ENCODE results near the gene ZNF236. TPM values are rescaled to one million over a fixed set of nuclear protein-coding genes. Genes with fewer than 3 reads are reported as not detected.

Gene ZNF236
- total and polyA plus RNA-seq, 2 of the 13 experiments (the other 11 are each of a cell fraction or from before 2014, with no cell fraction given), result 3.0 to 7.2 TPM

DNA sequence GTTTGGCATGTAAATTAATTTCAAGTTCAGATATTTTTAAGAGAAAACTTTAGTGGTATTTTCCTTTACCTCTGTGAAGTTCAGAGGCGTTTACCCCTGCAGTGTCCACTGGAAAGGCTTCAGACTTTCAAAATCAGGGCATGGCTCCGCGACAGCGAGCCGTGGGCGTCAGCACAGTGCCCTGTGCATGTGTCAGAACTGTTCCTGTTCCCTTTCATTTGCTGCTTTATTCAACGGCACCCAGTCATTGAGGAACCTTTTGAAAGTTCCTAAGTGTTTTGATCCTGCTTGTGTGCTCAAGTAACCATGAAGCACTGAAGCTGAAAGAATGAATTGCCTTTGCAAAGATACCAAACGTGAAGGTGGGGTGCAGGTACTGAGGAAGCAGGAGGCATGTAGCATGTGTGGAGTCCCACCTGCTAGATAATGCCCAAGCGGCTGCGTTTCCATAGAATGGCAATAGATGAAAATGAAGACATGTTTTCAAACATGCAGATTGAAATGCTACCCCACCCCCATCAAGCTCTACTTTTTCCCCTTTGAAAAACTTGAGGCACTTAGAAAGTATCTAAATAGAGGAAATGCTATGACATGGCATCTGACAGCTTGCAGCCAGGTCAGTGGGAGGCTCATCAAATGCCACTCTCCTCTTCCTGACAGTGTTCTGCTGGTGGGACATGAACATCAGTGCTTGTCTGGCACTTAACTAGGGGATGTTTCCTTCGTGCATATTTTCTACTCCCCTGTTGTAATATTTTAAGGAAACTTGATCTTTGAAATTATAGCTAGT is 148.6 kb downstream of the ZNF236 start:
- FAIRE-seq (no peak), DNase-seq (ENCODE audit: low spot score) (no peak), ATAC-seq (no peak)
- Histone ChIP-seq H3K36me3 (replicated peaks in 1 of 2; ENCODE audit: control insufficient read depth in 1 of 2, insufficient read depth in 2 of 2, low read length in 2 of 2) (peaks cover 0 to 8% of the 10 kb centered on the region in 2 experiments; a peak in 4 of 5 replicates), H3K9me3 (ENCODE audit: low read length) (no peaks in the 10 kb centered on the region), H4K20me1 (ENCODE audit: insufficient read depth, low read length) (no peaks in the 10 kb centered on the region), H3K27ac (ENCODE audit: extremely low read length, insufficient read depth, low read length) (no peak overlapping the region), H3K4me2 (ENCODE audit: low read depth, low read length) (no peak overlapping the region), H3K27me3 (ENCODE audit: control insufficient read depth in 1 of 2, insufficient read depth in 2 of 2, low read length in 2 of 2) (no peaks in the 10 kb centered on the region), H2AFZ (ENCODE audit: low read length) (no peak overlapping the region), H3K4me1 (ENCODE audit: insufficient read depth, low read length) (no peaks in the 10 kb centered on the region), H3K4me3 (replicated peaks in 1 of 3; ENCODE audit: insufficient read depth in 1 of 3, low read depth in 2 of 3, low read length in 3 of 3) (no peak overlapping the region), H3K9ac (ENCODE audit: insufficient read depth, low read depth, low read length) (no peak overlapping the region), H3K79me2 (ENCODE audit: insufficient read depth, low read length) (no peaks in the 10 kb centered on the region)
- POLR2A ChIA-PET, result no interaction called here
- CTCF ChIA-PET (ENCODE audit: low intra/inter-chr PET ratio, low total read pairs), result no interaction called here
- intact Hi-C loops (cut with micrococcal nuclease; ENCODE audit: unreplicated experiment), result no loop called here
- BruUV-seq (replicated peaks), result no TSS peak
- in situ Hi-C loops (cut with HindIII; ENCODE audit: extremely low pct_ligation_motif_present, low pct_unique_long_range_greater_than_20kb), result no loop called here
- TF ChIP-seq POLR2G (IDR thresholded peaks at IDR 0.05; ENCODE audit: low read depth, low read length), result no peak
- TF ChIP-seq GZF1 (CRISPR knock-in tag; IDR thresholded peaks at IDR 0.05), result no peak
- no peak for TF ChIP-seq CHD4 (IDR thresholded peaks at IDR 0.05; ENCODE audit: borderline replicate concordance, low read length)
- no peak for TF ChIP-seq ZNF256 (CRISPR knock-in tag; conservative IDR thresholded peaks at IDR 0.05)
- no peak for TF ChIP-seq IKZF4 (CRISPR knock-in tag; IDR thresholded peaks at IDR 0.05; ENCODE audit: borderline replicate concordance, low read depth, not compliant biosample characterization)
- TF ChIP-seq ZNF879 (CRISPR knock-in tag; IDR thresholded peaks at IDR 0.05), result no peak
- TF ChIP-seq FOXO1 (CRISPR knock-in tag; IDR thresholded peaks at IDR 0.05), result no peak
- TF ChIP-seq ZNF629 (CRISPR knock-in tag; conservative IDR thresholded peaks at IDR 0.05), result no peak
- TF ChIP-seq HOXA9 (CRISPR knock-in tag; IDR thresholded peaks at IDR 0.05; ENCODE audit: borderline replicate concordance), result no peak
- no peak for TF ChIP-seq IKZF1 (IDR thresholded peaks at IDR 0.05)
- TF ChIP-seq ZNF205 (CRISPR knock-in tag; IDR thresholded peaks at IDR 0.05), result no peak
- TF ChIP-seq, protein P1, sequence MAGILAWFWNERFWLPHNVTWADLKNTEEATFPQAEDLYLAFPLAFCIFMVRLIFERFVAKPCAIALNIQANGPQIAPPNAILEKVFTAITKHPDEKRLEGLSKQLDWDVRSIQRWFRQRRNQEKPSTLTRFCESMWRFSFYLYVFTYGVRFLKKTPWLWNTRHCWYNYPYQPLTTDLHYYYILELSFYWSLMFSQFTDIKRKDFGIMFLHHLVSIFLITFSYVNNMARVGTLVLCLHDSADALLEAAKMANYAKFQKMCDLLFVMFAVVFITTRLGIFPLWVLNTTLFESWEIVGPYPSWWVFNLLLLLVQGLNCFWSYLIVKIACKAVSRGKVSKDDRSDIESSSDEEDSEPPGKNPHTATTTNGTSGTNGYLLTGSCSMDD (CRISPR knock-in tag; IDR thresholded peaks at IDR 0.05), result no peak
- TF ChIP-seq, protein P2, sequence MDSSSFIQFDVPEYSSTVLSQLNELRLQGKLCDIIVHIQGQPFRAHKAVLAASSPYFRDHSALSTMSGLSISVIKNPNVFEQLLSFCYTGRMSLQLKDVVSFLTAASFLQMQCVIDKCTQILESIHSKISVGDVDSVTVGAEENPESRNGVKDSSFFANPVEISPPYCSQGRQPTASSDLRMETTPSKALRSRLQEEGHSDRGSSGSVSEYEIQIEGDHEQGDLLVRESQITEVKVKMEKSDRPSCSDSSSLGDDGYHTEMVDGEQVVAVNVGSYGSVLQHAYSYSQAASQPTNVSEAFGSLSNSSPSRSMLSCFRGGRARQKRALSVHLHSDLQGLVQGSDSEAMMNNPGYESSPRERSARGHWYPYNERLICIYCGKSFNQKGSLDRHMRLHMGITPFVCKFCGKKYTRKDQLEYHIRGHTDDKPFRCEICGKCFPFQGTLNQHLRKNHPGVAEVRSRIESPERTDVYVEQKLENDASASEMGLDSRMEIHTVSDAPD (CRISPR knock-in tag; IDR thresholded peaks at IDR 0.05), result no peak
- 91% methylated on average over 11 of the region's 11 CpGs for WGBS (ENCODE audit: low lambda C conversion rate)
